GM12875 (cell line): ENCODE measurements around the gene LIPN.

Experiments used
- H3K4me3 ChIP-seq: one replicate; pipeline ENCODE4 v1.5.1; 2011; ENCODE audit warnings: low read depth, low read length, control low read depth
- TF ChIP-seq, protein P1 (sequence below): IDR thresholded peaks from 2 replicates; pipeline ENCODE4 v1.5.1; 2011; ENCODE audit warnings: low read depth, mild to moderate bottlenecking, control low read depth, inconsistent platforms, low read length, moderate library complexity, borderline replicate concordance; ENCODE audit not compliant: insufficient read depth

The LIPN gene

DNA sequence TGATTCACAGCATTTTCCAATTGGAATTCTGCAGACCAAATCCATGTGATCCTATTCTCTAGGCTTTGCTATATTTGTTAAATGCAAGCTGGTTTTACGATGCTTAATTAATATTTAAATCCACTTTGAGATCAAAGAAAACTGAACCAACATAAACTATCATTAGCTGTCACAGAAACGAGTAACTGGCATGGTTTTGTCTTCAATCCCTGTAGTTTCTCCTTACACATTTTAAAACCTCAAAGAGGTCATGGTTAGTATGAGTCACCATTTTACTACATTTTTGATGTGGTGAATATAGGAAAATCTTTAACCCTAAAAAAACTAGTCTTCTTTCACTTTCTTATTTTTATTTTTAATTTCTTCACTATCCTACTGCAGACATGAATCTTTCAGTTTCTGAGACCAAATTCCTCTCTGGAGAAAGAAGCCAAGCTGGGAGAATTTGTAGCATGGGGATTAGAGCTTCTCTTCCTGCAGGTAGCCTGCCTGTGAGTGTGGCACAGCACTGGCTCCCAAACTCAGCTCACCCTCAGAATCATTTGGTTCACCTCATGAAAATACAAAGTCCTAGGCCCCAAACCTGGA, 34.0 kb downstream of the LIPN start:
- TF ChIP-seq, protein P1, sequence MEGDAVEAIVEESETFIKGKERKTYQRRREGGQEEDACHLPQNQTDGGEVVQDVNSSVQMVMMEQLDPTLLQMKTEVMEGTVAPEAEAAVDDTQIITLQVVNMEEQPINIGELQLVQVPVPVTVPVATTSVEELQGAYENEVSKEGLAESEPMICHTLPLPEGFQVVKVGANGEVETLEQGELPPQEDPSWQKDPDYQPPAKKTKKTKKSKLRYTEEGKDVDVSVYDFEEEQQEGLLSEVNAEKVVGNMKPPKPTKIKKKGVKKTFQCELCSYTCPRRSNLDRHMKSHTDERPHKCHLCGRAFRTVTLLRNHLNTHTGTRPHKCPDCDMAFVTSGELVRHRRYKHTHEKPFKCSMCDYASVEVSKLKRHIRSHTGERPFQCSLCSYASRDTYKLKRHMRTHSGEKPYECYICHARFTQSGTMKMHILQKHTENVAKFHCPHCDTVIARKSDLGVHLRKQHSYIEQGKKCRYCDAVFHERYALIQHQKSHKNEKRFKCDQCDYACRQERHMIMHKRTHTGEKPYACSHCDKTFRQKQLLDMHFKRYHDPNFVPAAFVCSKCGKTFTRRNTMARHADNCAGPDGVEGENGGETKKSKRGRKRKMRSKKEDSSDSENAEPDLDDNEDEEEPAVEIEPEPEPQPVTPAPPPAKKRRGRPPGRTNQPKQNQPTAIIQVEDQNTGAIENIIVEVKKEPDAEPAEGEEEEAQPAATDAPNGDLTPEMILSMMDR: no peak
- H3K4me3 ChIP-seq: no peak overlapping the region

DNA sequence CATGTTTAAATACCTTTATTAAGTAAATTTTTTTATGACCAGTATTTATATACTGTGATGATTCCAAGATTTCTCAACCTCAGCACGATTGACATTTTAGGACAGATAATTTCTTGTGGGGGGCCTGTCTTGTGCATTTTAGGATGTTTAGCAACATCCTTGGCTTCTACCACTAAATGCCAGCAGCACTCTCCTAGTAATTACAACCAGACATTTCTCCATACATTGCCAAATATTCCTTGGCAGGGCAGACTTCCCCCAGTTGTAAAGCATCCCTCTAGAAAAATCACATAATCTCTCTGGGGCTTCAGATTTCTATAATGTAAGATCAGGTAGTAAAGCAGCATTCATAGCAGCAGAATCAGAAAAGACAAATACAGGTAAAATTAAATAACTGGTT, 34.9 kb downstream of the LIPN start:
- TF ChIP-seq, protein P1: no peak
- H3K4me3 ChIP-seq: no peak overlapping the region

DNA sequence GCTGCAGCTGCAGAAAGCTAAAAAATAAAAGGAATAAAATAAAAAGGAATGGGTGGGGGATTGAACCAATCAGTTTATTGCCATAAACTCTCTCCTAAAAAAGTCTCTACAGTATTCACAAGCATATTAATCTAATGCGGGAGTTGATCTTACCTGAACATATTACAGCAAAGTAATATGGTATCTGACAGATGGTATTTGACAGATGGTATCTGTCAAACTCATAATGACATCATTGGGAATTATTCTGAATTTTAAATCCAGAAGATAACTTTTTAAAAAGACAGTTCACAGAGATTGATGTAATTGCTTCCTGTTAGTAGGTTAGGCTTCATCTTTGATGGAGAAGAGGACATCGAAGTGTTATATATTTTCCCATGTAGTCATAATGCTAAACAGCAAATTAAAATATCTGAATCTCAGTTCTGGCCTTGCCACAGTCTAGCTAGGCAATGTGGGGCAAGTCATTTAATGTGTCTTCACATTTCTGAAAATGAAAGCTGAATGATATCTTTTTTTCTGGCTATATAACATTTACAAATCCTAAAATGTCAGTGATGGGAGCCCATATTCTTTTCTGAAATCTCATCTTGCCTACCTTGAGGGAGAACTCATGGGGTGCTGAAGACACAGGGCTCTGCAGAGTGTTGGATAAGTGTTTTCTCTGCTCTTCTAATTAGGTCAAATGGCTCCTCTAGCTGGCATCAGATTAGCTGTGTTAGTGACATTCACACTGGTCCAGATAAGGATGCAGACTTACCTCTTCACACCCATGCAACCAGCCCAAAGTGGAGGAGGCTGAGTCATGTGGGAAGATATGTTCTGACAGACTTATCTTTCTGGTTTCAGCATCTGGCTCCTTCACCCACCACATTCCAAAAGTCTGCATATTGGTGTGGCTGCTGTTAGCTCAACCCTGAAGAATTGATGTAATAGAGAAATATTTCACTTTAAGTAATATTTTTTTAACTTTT, 40.6 kb downstream of the LIPN start:
- TF ChIP-seq, protein P1: no peak
- no peak overlapping the region for H3K4me3 ChIP-seq

DNA sequence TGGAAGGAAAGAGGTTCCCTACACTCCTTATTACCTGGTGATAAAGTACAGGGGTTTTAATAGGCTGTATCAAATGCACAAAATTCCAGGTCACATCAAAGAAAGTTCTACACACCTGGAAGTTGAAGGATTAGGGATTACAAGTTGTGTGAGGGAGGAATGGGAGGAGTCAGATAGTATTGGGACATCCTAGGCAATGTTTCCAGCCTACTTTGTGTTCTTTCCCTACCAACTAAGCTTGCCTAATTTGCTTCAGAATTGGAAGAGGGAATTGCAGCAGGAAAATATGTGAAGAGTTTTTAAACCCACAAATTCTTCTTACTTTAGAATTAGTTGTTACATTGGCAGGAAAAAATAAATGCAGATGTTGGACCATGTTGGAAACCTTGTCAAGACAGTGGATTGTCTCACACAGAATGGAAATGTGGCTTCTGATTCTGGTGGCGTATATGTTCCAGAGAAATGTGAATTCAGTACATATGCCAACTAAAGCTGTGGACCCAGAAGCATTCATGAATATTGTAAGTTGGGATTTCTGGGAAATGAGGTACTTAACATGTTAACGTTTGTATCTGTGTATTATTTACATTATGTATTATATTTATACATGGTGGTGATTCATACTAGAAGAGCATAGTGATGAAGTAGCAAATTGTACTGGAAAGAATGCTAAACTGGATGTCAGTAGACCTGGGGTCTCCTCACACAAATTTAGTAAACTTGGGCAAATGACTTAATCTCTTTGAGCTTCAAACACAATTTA, 42.9 kb downstream of the LIPN start, which contains the start of gene LIPM:
TSS of gene LIPM (plus strand) at position 208 of the 763 bp plus-strand sequence. CDS start at position 375, 167 bp downstream.
- H3K4me3 ChIP-seq: no peak within 1 kb of the TSS
- TF ChIP-seq, protein P1: no peak

DNA sequence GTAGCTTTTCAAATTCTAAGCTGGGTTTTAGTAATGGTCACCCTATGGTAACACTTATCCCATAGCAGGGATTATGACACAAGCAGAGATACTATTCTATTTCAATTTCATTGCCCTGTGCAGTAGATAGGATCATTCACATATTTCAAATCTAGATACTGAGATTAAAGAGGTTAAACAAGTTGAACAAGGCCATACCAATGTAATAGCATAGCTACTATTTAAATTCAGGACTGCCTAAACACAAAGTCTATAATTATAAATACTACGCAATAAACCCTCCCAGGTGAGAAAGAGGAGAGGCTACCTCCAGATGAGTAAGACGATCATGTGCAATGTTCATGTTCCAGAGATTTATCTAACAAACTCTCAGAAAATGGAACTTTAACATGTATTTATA, 43.8 kb downstream of the LIPN start:
- TF ChIP-seq, protein P1: no peak
- H3K4me3 ChIP-seq: no peak overlapping the region

DNA sequence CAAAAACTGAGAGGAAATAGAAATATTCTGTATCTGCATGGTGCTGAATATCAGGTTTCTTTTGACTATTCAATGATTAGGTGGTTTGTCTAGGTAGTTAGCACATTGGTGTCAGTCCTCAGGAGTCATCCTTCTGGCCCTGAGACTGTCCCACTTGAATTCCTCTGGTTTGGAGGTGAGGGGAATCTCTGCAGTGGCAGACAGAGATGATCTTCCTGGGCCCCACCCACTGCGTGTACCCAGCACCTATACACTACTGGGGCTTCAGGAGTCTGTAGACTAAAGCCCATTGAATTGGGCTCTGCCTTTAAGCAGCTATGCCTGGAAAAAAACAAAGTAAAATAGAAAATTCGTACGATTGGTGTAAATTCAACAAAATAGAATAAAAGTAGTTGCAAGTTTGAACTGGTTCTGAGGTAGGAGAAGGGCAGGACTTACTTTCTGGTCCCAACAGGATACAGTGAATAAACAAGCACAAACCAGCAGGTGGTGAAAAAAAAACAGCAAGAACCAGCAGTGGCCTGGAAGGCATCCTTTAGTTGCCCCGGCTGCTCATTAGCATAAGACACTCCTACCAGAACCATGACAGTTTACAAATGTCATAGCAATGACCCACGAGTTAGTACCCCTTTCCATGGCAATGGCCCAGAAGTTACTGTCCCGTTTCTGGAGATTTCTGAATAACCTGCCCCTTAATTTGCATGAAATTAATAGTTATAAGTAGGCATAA, 44.4 kb downstream of the LIPN start:
- TF ChIP-seq, protein P1: no peak
- H3K4me3 ChIP-seq: no peak overlapping the region
